Kidney (tissue), 14 donors: ENCODE measurements around the gene COL4A3. TPM values are rescaled to one million over a fixed set of nuclear protein-coding genes. Genes with fewer than 3 reads are reported as not detected.

Source experiments
- DNase-seq, 5 donors: peaks; one replicate each; pipeline ENCODE4 v3.0.0-alpha.2; 2013 to 2020
- FAIRE-seq: peaks from 2 replicates; lab custom pipeline; 2012; peaks lifted over from hg19 to GRCh38; lab: Jason Lieb, UNC
- H3K27ac ChIP-seq, 2 donors: one replicate each; pipeline ENCODE4 v1.7.0; 2013; ENCODE audit warnings: low read depth in 2 of 2, low read length in 2 of 2, inconsistent platforms in 1 of 2
- H3K27me3 ChIP-seq: one replicate; pipeline ENCODE4 v1.7.1; 2013; ENCODE audit warnings: low read length, inconsistent platforms; ENCODE audit not compliant: control insufficient read depth, insufficient read depth
- H3K36me3 ChIP-seq, 3 donors: one replicate each; pipeline versions ENCODE4 v1.7.0 to v1.7.1; 2013; ENCODE audit warnings: low read length in 3 of 3, control low read depth in 1 of 3, inconsistent platforms in 1 of 3; ENCODE audit not compliant: insufficient read depth in 3 of 3, control insufficient read depth in 2 of 3
- H3K4me1 ChIP-seq, 3 donors: one replicate each; pipeline versions ENCODE4 v1.7.0 to v1.7.1; 2013; ENCODE audit warnings: low read length in 3 of 3, inconsistent platforms in 1 of 3, low read depth in 1 of 3; ENCODE audit not compliant: control insufficient read depth in 2 of 3, insufficient read depth in 2 of 3
- H3K4me3 ChIP-seq, 3 donors: one replicate each; pipeline versions ENCODE4 v1.7.0 to v1.8.1; 2013; ENCODE audit warnings: low read length in 3 of 3, control low read depth in 1 of 3, inconsistent platforms in 1 of 3
- H3K9ac ChIP-seq, 3 donors: one replicate each; pipeline versions ENCODE4 v1.7.0 to v1.7.1; 2013; ENCODE audit warnings: low read length in 3 of 3, control low read depth in 1 of 3, inconsistent platforms in 1 of 3
- H3K9me3 ChIP-seq, 3 donors: one replicate each; pipeline versions ENCODE4 v1.7.0 to v1.7.1; 2013; ENCODE audit warnings: low read length in 3 of 3, control low read depth in 1 of 3, inconsistent platforms in 1 of 3; ENCODE audit not compliant: control insufficient read depth in 2 of 3, insufficient read depth in 1 of 3
- intact Hi-C: fragments of 100-400 bp; cut with DNase I; formaldehyde crosslinking; loops from one replicate; pipeline ENCODE4 v1.11.1; 2022
- polyA plus RNA-seq: library from polyadenylated mRNA; stranded (reverse); fragments of 350-450 nt; fragmentation: Illumina TruSeq; extraction: RNeasy Lipid Tissue Mini Kit (QIAGEN cat#74804); gene quantifications from one replicate; pipeline ENCODE4 v1.2.3, GENCODE V29; 2014; ENCODE audit warnings: low read depth, low replicate concordance; ENCODE audit not compliant: insufficient read depth
- total RNA-seq: library from RNA; stranded (reverse); fragmentation: NEBNext Ultra II Directional; extraction: Animal tissue kit (Norgen Biotek cat#: 25700); gene quantifications from one replicate; pipeline ENCODE4 v1.2.1, GENCODE V29; 2021
- TF ChIP-seq, protein P1 (sequence below): IDR thresholded peaks from 3 replicates; pipeline ENCODE4 v1.5.1; 2012; ENCODE audit warnings: mild to moderate bottlenecking, moderate library complexity, borderline replicate concordance; ENCODE audit not compliant: insufficient read depth; ENCODE audit errors: extremely low read depth
- donor health status: control.
- donor health status: control.
- donor health status: control.
- donor health status: control.
- donor health status: control.
- donor health status: DM: yes; HTN: yes; CAD: no.
- donor health status: Normal renal cell carcinoma (clear cell type).

Gene COL4A3
- total and polyA plus RNA-seq, 2 donors from 2014 or later, result 20.8 to 48.8 TPM

DNA sequence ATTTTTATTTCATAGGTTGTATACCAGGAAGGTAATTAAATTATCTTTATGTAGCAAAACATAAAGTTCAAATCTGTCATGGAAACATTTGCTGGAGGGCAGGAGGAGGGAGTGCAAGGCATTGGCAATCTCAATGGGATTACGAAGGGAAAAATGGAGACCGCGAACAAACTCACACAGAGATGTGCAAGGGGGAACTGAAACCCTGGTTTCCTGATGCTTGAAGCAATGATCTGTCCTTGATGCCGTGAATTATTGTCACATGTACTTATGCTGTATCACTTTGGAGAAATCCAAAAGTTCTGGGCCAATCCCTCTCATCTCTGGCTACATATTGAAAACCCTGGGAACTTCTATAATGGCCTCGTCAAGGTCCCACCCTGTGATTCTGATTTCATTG is 95.6 kb downstream of the COL4A3 start:
- Histone ChIP-seq H3K9me3 (no peaks in the 10 kb centered on the region), H3K36me3 (peaks cover 0 to 22% (median 11%) of the 10 kb centered on the region in 3 donors), H3K4me1 (no peaks in the 10 kb centered on the region), H3K27me3 (no peaks in the 10 kb centered on the region), H3K27ac (no peak overlapping the region), H3K4me3 (no peak overlapping the region), H3K9ac (no peak overlapping the region)
- DNase-seq (no peak), FAIRE-seq (no peak)
- TF ChIP-seq, protein P1, sequence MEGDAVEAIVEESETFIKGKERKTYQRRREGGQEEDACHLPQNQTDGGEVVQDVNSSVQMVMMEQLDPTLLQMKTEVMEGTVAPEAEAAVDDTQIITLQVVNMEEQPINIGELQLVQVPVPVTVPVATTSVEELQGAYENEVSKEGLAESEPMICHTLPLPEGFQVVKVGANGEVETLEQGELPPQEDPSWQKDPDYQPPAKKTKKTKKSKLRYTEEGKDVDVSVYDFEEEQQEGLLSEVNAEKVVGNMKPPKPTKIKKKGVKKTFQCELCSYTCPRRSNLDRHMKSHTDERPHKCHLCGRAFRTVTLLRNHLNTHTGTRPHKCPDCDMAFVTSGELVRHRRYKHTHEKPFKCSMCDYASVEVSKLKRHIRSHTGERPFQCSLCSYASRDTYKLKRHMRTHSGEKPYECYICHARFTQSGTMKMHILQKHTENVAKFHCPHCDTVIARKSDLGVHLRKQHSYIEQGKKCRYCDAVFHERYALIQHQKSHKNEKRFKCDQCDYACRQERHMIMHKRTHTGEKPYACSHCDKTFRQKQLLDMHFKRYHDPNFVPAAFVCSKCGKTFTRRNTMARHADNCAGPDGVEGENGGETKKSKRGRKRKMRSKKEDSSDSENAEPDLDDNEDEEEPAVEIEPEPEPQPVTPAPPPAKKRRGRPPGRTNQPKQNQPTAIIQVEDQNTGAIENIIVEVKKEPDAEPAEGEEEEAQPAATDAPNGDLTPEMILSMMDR, result no peak
- intact Hi-C loops, result no loop called here

DNA sequence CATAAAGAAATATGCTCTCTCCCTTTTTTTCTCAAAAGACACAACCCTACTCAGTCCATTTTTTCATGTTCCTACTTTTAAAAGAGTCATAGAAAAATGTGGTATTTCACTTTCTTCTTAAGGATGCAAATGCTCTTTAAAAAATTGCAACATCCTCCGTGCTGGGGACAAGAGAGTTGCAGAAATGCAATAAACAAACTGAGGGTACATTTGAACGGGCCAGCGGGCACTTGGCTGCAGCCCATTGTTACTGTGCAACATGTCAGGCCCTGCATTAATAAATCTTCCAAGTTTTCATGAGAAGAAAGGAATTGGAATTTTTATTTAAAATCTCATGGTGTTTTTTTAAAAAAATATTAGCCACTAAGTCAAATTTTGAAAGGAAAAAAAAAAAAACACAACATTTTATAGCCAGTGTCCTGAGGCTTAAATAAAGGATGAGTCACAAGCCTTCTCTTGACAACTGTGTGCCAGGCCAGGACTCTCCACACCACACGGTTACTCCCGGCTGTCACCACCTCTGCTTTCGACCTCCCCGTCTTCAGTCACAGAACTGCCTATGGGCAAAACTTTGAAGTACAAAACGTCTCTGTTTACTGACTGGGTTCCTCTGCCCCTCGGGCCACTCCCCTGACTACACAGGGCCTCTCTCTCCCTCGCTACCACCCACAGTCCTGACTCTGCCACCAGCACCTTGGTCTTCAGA is 103.1 kb downstream of the COL4A3 start:
- FAIRE-seq (no peak), DNase-seq (no peak)
- Histone ChIP-seq H3K27me3 (no peaks in the 10 kb centered on the region), H3K27ac (no peak overlapping the region), H3K4me1 (no peaks in the 10 kb centered on the region), H3K9ac (no peak overlapping the region), H3K9me3 (no peaks in the 10 kb centered on the region), H3K36me3 (peaks cover 0 to 7% (median 5%) of the 10 kb centered on the region in 3 donors), H3K4me3 (no peak overlapping the region)
- TF ChIP-seq, protein P1, result no peak
- intact Hi-C loops, result loop anchor here (5.0 kb wide), 1 partner anchor 220 kb away; no protein-coding TSS in a partner anchor

DNA sequence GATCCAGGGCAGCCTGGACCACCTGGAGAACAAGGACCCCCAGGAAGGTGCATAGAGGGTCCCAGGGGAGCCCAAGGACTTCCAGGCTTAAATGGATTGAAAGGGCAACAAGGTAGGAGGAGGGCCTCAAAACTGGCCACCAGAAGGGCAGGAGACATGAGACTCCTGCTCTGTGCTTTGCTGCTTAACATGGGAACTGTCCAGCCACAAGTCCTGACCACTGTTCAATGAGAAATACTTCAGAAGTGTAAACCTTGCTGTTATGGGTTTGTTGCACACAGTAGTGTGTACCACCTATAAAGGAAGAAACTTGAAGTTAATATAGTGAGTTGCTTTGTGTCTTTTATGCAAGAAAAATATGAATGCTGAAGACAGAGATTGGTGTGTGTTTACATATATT is 116.5 kb downstream of the COL4A3 start:
- H3K9me3 ChIP-seq, result no peaks in the 10 kb centered on the region
- DNase-seq (peak in 1 of 5 donors; percentile 11), FAIRE-seq (no peak)
- no peak overlapping the region for H3K27ac ChIP-seq
- H3K36me3 ChIP-seq, result peaks cover 0 to 16% (median 2%) of the 10 kb centered on the region in 3 donors
- no peaks in the 10 kb centered on the region for H3K4me1 ChIP-seq
- no peak overlapping the region for H3K9ac ChIP-seq
- H3K4me3 ChIP-seq, result no peak overlapping the region
- TF ChIP-seq, protein P1, result no peak
- no peaks in the 10 kb centered on the region for H3K27me3 ChIP-seq
- intact Hi-C loops, result no loop called here
